SJSA1 (cell line): Measurements from ENCODE around the gene DLGAP1. TPM values are rescaled to one million over a fixed set of nuclear protein-coding genes. Genes with fewer than 3 reads are reported as not detected.
"Not testable (repeated sequence)": the region's sequence is repeated elsewhere in the genome, so short reads cannot be mapped to it uniquely, and the experiment has no call there.

Experiments used
- DNase-seq, 2 experiments: peaks; one replicate each; pipeline ENCODE4 v3.0.0-alpha.2; 2015 to 2020; ENCODE audit warnings: low spot score in 2 of 2, low read depth in 1 of 2
- H3K27ac ChIP-seq: fragments of 250-450 bp; sonication (Bioruptor Pico); 2 replicates; pipeline ENCODE4 v1.5.1; 2020; ENCODE audit warnings: mild to moderate bottlenecking, moderate library complexity
- H3K27me3 ChIP-seq: fragments of 250-450 bp; sonication (Bioruptor Pico); replicated peaks from 2 replicates; pipeline ENCODE4 v1.5.1; 2020; ENCODE audit warnings: mild to moderate bottlenecking, moderate library complexity
- H3K36me3 ChIP-seq: fragments of 250-450 bp; sonication (Bioruptor Pico); 2 replicates; pipeline ENCODE4 v1.5.1; 2020; ENCODE audit warnings: mild to moderate bottlenecking
- H3K4me1 ChIP-seq: fragments of 250-450 bp; sonication (Bioruptor Pico); replicated peaks from 2 replicates; pipeline ENCODE4 v1.6.1; 2021; ENCODE audit warnings: mild to moderate bottlenecking
- H3K4me3 ChIP-seq: fragments of 250-450 bp; sonication (Bioruptor Pico); 2 replicates; pipeline ENCODE4 v1.5.1; 2020; ENCODE audit warnings: mild to moderate bottlenecking
- H3K9me3 ChIP-seq: fragments of 250-450 bp; sonication (Bioruptor Pico); replicated peaks from 2 replicates; pipeline ENCODE4 v1.5.1; 2020; ENCODE audit warnings: mild to moderate bottlenecking
- total RNA-seq: library from RNA; depleted of rRNA; stranded (reverse); fragments of >200 nt; shearing (Covaris generic); gene quantifications from 2 replicates; pipeline ENCODE4 v1.2.3, GENCODE V29; 2014

The DLGAP1 gene
- total RNA-seq, 1 experiment from 2014 or later: not detected

GRCh38 chr18:4358618-4359017, 96.5 kb downstream of the DLGAP1 start:
- H3K4me1 ChIP-seq: no peaks in the 10 kb centered on the region
- H3K9me3 ChIP-seq: no peaks in the 10 kb centered on the region
- no peak for DNase-seq
- H3K27ac ChIP-seq: no peak overlapping the region
- H3K36me3 ChIP-seq: no peaks in the 10 kb centered on the region
- H3K4me3 ChIP-seq: no peak overlapping the region
- no peaks in the 10 kb centered on the region for H3K27me3 ChIP-seq

- no peak overlapping the region for H3K4me3 ChIP-seq
- DNase-seq: no peak
- no peaks in the 10 kb centered on the region for H3K9me3 ChIP-seq
- H3K27ac ChIP-seq: no peak overlapping the region
- no peaks in the 10 kb centered on the region for H3K4me1 ChIP-seq
- no peaks in the 10 kb centered on the region for H3K27me3 ChIP-seq
- no peaks in the 10 kb centered on the region for H3K36me3 ChIP-seq
Observed at GRCh38 chr18:4357579-4357978, 97.5 kb downstream of the DLGAP1 start.

DNA sequence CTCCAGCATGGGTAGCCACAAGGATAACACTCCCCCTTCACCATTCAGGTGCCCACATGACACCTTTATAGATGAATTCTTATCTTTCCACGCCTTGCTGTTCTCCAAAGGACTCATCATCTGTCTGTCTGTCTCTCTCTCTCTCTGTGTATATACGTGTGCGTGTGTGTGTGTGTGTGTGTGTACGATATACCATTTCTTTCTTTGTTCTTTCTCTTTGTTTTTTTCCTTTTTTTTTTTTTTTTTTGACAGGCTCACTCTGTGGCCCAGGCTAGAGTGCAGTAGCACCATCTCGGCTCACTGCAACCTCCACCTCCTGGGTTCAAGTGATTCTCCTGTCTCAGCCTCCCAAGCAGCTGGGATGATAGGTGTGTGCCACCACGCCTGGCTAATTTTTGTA, 98.2 kb downstream of the DLGAP1 start:
- DNase-seq: no peak
- Histone ChIP-seq H3K27me3 (no peaks in the 10 kb centered on the region), H3K9me3 (no peaks in the 10 kb centered on the region)

GRCh38 chr18:4353853-4354418, 101.2 kb downstream of the DLGAP1 start:
- no peak for DNase-seq
- H3K9me3 ChIP-seq: no peaks in the 10 kb centered on the region
- no peaks in the 10 kb centered on the region for H3K27me3 ChIP-seq
- H3K36me3 ChIP-seq: no peaks in the 10 kb centered on the region
- H3K4me3 ChIP-seq: no peak overlapping the region
- H3K27ac ChIP-seq: no peak overlapping the region
- H3K4me1 ChIP-seq: no peaks in the 10 kb centered on the region

More for the DNA sequence above, 98.2 kb downstream of the DLGAP1 start:
- Histone ChIP-seq H3K4me1 (no peaks in the 10 kb centered on the region), H3K4me3 (no peak overlapping the region), H3K36me3 (no peaks in the 10 kb centered on the region), H3K27ac (no peak overlapping the region)

GRCh38 chr18:4352746-4353551, 102.2 kb downstream of the DLGAP1 start:
- Histone ChIP-seq H3K27me3 (no peaks in the 10 kb centered on the region), H3K36me3 (no peaks in the 10 kb centered on the region), H3K9me3 (no peaks in the 10 kb centered on the region), H3K27ac (no peak overlapping the region), H3K4me3 (no peak overlapping the region), H3K4me1 (no peaks in the 10 kb centered on the region)
- no peak for DNase-seq

GRCh38 chr18:4351005-4351404, 104.1 kb downstream of the DLGAP1 start:
- H3K4me1 ChIP-seq: no peaks in the 10 kb centered on the region
- DNase-seq: no peak
- H3K4me3 ChIP-seq: no peak overlapping the region
- no peaks in the 10 kb centered on the region for H3K36me3 ChIP-seq
- H3K27me3 ChIP-seq: 0 out of 2 replicates have a peak, but pooled peaks cover 4% of the 10 kb centered on the region
- no peak overlapping the region for H3K27ac ChIP-seq
- H3K9me3 ChIP-seq: no peaks in the 10 kb centered on the region

DNA sequence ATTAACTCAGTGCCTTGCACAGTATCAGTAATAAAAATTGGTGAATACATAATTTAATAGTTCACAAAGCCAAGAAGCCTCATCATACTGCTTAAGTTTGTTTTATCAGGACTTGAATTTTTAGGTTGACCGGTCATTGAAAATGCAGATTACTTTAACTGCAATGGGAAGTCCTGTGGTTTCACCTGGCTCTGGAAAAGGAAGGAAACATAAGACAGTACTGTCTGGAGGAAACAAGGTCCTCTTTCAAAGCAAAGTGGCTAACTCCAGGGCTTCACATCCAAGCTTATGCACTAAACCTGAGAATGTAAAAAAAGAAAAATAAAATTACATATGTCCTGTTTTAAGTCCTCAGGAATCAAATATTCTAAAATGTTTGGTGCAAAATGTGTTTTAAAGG, 119.7 kb downstream of the DLGAP1 start:
- H3K27me3 ChIP-seq: no peaks in the 10 kb centered on the region
- H3K9me3 ChIP-seq: no peaks in the 10 kb centered on the region
- no peak for DNase-seq
- H3K4me1 ChIP-seq: no peaks in the 10 kb centered on the region
- H3K4me3 ChIP-seq: no peak overlapping the region
- no peak overlapping the region for H3K27ac ChIP-seq
- H3K36me3 ChIP-seq: no peaks in the 10 kb centered on the region

- no peaks in the 10 kb centered on the region for H3K27me3 ChIP-seq
- no peak overlapping the region for H3K27ac ChIP-seq
- no peak overlapping the region for H3K4me3 ChIP-seq
- H3K9me3 ChIP-seq: no peaks in the 10 kb centered on the region
- no peak for DNase-seq
- H3K4me1 ChIP-seq: no peaks in the 10 kb centered on the region
- no peaks in the 10 kb centered on the region for H3K36me3 ChIP-seq
Observed at GRCh38 chr18:4333043-4333442, 122.1 kb downstream of the DLGAP1 start.

DNA sequence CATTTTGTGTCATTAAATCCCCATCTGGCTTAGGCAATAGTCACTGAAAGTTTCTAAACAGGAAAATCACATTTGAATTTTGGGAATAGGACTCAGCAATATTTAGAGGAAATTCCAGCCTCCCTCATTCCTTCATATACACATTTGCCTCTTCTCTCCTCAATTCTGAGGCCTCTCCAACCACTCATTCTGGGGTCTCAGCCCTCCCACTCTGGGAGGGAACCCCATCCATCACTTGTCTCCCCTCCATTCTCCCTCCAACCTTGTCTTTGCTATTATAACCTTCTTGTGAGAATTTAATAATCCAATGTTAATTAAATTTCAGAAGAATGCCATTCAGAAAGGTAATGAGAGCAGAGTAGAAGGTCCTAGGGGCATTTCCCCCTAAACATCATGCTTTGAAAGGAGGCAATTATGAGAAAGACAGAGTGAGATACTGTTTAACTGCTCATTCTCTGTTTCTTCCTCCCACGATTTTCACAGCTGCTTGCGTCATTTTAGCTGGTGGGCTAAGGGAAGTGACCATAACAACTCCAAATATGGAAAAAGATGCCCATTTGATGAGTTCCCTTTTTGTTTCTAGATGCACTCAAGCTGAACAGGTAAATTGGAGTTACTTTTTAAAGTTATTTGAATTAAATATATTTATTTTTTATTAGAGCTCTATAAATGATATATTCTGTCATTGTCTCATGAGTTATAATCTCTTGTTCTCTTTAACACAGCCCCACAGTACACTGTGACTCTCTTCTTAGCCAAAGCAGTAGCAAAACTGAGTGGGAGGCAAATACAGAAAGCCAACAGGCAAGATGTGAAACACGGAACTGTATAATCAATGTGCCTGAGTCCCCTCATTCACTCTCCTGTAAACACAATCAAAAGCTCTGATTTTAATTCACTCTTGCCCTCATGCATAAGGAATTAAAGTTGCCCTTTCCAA, 135.1 kb downstream of the DLGAP1 start:
- no peaks in the 10 kb centered on the region for H3K4me1 ChIP-seq
- no peaks in the 10 kb centered on the region for H3K36me3 ChIP-seq
- no peak overlapping the region for H3K4me3 ChIP-seq
- H3K27ac ChIP-seq: no peak overlapping the region
- DNase-seq: no peak
- no peaks in the 10 kb centered on the region for H3K27me3 ChIP-seq
- no peaks in the 10 kb centered on the region for H3K9me3 ChIP-seq

GRCh38 chr18:4318311-4318710, 136.8 kb downstream of the DLGAP1 start:
- Histone ChIP-seq H3K27me3 (no peaks in the 10 kb centered on the region), H3K36me3 (no peaks in the 10 kb centered on the region), H3K4me3 (no peak overlapping the region), H3K4me1 (no peaks in the 10 kb centered on the region), H3K9me3 (no peaks in the 10 kb centered on the region), H3K27ac (no peak overlapping the region)
- no peak for DNase-seq

GRCh38 chr18:4311945-4312344, 143.2 kb downstream of the DLGAP1 start:
- DNase-seq, H3K4me3 ChIP-seq, H3K27ac ChIP-seq, H3K27me3 ChIP-seq, H3K36me3 ChIP-seq, H3K4me1 ChIP-seq, H3K9me3 ChIP-seq: not testable (repeated sequence)

DNA sequence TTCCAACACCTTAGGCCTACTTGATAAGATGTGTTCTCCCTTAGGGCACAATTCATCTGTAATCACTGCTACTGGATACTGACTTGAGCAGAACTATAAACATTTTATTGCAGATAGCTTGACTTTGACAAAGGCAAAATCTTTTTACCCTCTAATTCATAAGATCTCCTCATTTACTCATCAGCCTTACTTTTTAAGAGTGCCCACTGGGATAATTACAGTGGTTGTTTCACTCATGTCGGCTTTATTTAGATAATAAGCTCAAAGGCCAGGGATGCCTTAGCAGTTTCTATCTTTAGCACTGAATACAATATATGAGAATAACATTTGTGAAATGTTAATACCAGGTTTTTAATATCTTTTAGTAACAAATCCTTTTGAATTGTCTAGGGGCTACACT, 144.0 kb downstream of the DLGAP1 start:
- Histone ChIP-seq H3K27me3 (no peaks in the 10 kb centered on the region), H3K4me3 (no peak overlapping the region), H3K36me3 (no peaks in the 10 kb centered on the region), H3K4me1 (no peaks in the 10 kb centered on the region), H3K27ac (no peak overlapping the region), H3K9me3 (no peaks in the 10 kb centered on the region)
- DNase-seq: no peak

DNA sequence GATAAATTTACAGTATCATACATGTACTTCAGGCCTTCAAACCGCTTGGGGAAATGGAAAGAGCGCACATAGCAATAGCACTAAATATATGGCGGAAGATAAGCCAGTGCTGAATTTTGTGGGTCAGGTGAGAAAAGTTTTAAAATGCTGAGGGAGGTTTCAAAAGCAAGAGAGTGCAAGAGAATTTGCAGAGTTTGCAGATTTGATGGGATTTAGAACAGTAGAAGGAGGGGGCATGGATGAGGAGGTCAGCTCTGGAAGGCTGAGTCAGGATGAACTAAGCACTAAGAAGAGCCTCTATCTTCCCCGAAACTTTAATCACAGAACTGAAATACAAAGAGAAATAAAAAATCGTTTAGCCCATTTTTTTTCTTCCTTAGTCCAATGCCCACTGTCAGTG, 145.9 kb downstream of the DLGAP1 start:
- Histone ChIP-seq H3K4me3 (no peak overlapping the region), H3K4me1 (no peaks in the 10 kb centered on the region), H3K27me3 (no peaks in the 10 kb centered on the region), H3K36me3 (no peaks in the 10 kb centered on the region), H3K27ac (no peak overlapping the region), H3K9me3 (no peaks in the 10 kb centered on the region)
- no peak for DNase-seq

GRCh38 chr18:4308576-4308975, 146.5 kb downstream of the DLGAP1 start:
- no peak overlapping the region for H3K4me3 ChIP-seq
- no peak overlapping the region for H3K27ac ChIP-seq
- H3K27me3 ChIP-seq: no peaks in the 10 kb centered on the region
- H3K9me3 ChIP-seq: no peaks in the 10 kb centered on the region
- DNase-seq: no peak
- no peaks in the 10 kb centered on the region for H3K36me3 ChIP-seq
- H3K4me1 ChIP-seq: no peaks in the 10 kb centered on the region
